ENCODE data around the gene NRG3. TPM values are rescaled to one million over a fixed set of nuclear protein-coding genes. Genes with fewer than 3 reads are reported as not detected.

Gene NRG3
- total and polyA plus RNA-seq, 2 of the 4 experiments (the other 2 are of a cell fraction) = not detected

GRCh38 chr10:82890573-82890972 is 1015.6 kb downstream of the NRG3 start:
- Histone ChIP-seq H3K18ac (ENCODE audit: low read depth, low read length) (no peak overlapping the region), H3K27ac (ENCODE audit: insufficient read depth, low read length) (no peak overlapping the region), H2AK5ac (ENCODE audit: low read depth, low read length) (no peak overlapping the region), H2BK15ac (ENCODE audit: low read depth, low read length) (no peak overlapping the region), H3K14ac (replicated peaks; ENCODE audit: low read depth, low read length) (no peak overlapping the region), H2AFZ (replicated peaks; ENCODE audit: low read length, poor library complexity) (no peak overlapping the region), H3K4ac (ENCODE audit: low read depth, low read length) (no peak overlapping the region), H3K9ac (ENCODE audit: low read depth, low read length) (no peak overlapping the region), H4K5ac (ENCODE audit: low read depth, low read length) (no peak overlapping the region), H3K4me2 (ENCODE audit: low read depth, low read length) (no peak overlapping the region), H4K20me1 (ENCODE audit: insufficient read depth, low read length) (no peaks in the 10 kb centered on the region), H3K9me1 (ENCODE audit: insufficient read depth, low read length) (no peaks in the 10 kb centered on the region), H2BK120ac (ENCODE audit: low read depth, low read length) (no peak overlapping the region), H2BK20ac (ENCODE audit: low read depth, low read length) (no peak overlapping the region), H3K56ac (ENCODE audit: extremely low read depth, insufficient read depth, low read length) (no peak overlapping the region), H3K4me3 (ENCODE audit: insufficient read depth, low read depth, low read length) (no peak overlapping the region), H2BK5ac (ENCODE audit: low read depth, low read length, poor library complexity, severe bottlenecking) (no peak overlapping the region), H2AK9ac (replicated peaks; ENCODE audit: low read depth, low read length, poor library complexity) (no peak overlapping the region), H4K91ac (ENCODE audit: insufficient read depth, low read depth, low read length) (no peak overlapping the region), H3K27me3 (ENCODE audit: control insufficient read depth, insufficient read depth, low read length) (no peaks in the 10 kb centered on the region), H4K8ac (ENCODE audit: low read depth in 2 of 2, low read length in 2 of 2) (no peak overlapping the region), H3K9me3 (ENCODE audit: control insufficient read depth, insufficient read depth, low read length) (peaks cover 2% of the 10 kb centered on the region), H3K4me1 (ENCODE audit: control insufficient read depth, insufficient read depth, low read length) (no peaks in the 10 kb centered on the region), H3K36me3 (ENCODE audit: control insufficient read depth, insufficient read depth, low read length) (no peaks in the 10 kb centered on the region), H3K79me1 (ENCODE audit: low read depth in 1 of 2, low read length in 2 of 2) (no peaks in the 10 kb centered on the region), H3K23ac (ENCODE audit: low read depth, low read length) (no peak overlapping the region)
- intact Hi-C loops (cut with micrococcal nuclease) = no loop called here
- no peak for DNase-seq
- no TSS peak for BruUV-seq (replicated peaks)
- ChIA-PET POLR2A (ENCODE audit: unreplicated experiment) (no interaction called here), CTCF (no interaction called here)
- WGBS, 2 experiments (ENCODE audit: extremely low coverage in 2 of 2, insufficient read length in 1 of 2) = no CpG with 5 or more reads among the region's 5 CpGs
- ATAC-seq (ENCODE audit: low read depth) = no peak
- dilution Hi-C loops (cut with HindIII; ENCODE audit: low sequenced_read_pairs, unreplicated experiment) = no loop called here
- TF ChIP-seq CEBPB (IDR thresholded peaks at IDR 0.05; ENCODE audit: low read depth, low read length) (peak; percentile 64), ELK1 (IDR thresholded peaks at IDR 0.05; ENCODE audit: borderline replicate concordance, low read depth, low read length) (no peak), RFX5 (IDR thresholded peaks at IDR 0.05; ENCODE audit: low read depth, low read length) (no peak), BHLHE40 (IDR thresholded peaks at IDR 0.05; ENCODE audit: low read depth, low read length) (no peak), USF2 (IDR thresholded peaks at IDR 0.05; ENCODE audit: low read depth, low read length) (no peak), MAFK (IDR thresholded peaks at IDR 0.05; ENCODE audit: low read depth, low read length) (no peak)
- TF ChIP-seq, protein P1, sequence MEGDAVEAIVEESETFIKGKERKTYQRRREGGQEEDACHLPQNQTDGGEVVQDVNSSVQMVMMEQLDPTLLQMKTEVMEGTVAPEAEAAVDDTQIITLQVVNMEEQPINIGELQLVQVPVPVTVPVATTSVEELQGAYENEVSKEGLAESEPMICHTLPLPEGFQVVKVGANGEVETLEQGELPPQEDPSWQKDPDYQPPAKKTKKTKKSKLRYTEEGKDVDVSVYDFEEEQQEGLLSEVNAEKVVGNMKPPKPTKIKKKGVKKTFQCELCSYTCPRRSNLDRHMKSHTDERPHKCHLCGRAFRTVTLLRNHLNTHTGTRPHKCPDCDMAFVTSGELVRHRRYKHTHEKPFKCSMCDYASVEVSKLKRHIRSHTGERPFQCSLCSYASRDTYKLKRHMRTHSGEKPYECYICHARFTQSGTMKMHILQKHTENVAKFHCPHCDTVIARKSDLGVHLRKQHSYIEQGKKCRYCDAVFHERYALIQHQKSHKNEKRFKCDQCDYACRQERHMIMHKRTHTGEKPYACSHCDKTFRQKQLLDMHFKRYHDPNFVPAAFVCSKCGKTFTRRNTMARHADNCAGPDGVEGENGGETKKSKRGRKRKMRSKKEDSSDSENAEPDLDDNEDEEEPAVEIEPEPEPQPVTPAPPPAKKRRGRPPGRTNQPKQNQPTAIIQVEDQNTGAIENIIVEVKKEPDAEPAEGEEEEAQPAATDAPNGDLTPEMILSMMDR (conservative IDR thresholded peaks at IDR 0.05; ENCODE audit: low read depth, low read length) = no peak
- in situ Hi-C loops (cut with MboI; ENCODE audit: low sequenced_read_pairs) = no loop called here

Measured in IMR-90 (cell line).